NCI-H524 treated with DMSO at 0.1 percent for 48 hours (cell line): ENCODE measurements around the gene TSC2.

ENCODE experiments used
- DNase-seq: peaks from one replicate; lab custom pipeline; 2025; lab: John Stamatoyannopoulos, UW

The TSC2 gene

DNA sequence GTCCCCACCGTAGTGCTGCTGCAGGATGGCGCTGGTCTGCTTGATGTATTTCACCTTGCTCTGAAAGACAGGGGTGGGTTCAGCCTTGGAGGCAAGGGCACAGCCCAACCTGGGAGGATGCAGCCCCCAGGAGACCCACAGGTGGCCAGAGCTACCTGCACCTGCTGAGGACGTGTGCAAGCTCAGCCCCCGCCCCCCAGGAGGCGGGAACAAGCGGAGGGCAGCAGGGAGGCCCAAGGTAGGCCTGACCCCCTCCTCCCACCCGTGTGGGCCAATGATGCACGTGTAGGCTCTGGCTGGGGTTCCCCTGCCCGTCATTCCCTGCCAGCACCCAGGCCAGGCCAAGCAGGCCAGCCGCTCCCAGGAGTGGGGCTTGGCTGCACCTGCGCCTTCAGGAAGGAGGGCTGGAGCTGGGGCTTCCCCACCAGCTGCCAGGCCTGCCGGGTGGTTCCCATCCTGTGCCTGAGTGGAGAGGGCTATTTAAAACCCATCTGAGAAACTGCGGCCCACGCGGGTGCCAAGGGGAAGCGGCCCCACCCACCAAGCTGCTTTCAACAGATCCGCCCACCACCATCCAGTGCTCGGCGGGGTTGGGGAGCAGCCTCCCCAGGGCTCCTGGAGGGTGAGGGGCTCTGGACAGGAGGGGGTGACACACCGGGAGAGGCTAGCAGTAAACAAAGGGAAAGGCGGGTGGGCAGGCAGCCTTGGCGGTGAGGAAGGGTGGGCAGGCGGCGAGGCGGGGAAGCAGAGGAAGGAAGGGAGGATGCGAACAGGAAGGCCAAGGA, 3.9 kb upstream of the TSC2 start:
- no peak for DNase-seq

- no peak for DNase-seq
These were observed 3.2 kb upstream of the TSC2 start for GRCh38 chr16:2044541-2044940.

DNA sequence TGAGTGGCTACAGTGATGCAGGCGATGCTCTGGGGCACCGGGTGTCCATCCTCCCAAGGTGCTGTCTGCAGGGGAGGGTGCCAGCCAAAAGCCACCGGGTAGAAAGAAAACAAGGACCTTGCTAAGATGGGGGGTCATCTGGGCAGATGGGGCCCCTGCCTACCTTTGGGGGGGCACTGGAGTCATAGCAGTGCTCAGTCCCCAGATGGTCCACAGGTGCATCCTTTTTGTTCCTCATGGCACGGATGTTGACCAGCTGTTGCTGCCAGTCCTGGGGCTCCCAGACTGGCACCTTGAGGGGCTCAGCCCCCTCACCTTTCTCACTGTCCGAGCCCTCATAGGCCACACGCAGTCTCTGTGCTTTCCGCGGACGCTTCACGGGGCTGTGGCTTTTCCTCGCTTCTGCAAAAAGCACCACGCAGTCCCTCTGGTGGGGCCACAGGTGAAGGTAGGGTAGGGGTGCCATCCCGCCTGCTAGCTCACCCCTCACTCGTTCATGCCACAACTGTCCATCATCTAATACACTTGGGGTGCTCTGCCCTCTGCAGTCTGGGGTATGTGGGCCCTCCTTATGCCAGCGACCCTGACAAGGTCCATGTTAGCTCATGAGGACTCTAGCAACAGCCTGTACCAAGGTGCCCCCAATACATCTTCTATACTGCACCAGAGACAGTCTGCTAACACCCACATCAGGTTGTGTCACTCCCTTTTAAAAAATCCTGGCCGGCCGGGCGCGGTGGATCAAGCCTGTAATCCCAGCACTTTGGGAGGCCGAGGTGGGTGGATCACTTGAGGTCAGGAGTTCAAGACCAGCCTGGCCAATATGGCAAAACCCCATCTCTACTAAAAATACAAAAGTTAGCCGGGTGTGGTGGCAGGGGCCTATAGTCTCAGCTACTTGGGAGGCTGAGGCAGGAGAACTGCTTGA, 1.6 kb upstream of the TSC2 start:
- no peak for DNase-seq

DNA sequence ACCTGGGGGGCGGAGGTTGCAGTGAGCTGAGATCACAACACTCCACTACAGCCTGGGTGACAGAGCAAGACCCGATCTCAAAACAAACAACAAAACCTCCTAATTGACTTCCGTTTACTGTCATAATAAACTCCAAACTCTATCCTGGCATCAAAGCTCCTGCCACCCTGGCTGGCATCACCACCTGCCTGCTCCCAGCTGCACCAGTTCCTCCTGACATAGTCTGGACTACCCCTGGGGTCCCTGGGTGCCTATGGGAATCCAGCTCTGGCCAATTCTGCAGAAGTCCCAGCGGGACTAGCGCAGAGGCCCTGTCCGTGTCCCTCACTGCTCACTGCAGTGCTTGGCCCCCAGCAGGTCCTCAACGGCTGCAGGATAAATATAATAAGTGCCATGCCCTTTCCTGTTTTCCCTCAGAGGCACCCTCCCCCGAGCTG, 874 bp upstream of the TSC2 start:
- DNase-seq = no peak

DNA sequence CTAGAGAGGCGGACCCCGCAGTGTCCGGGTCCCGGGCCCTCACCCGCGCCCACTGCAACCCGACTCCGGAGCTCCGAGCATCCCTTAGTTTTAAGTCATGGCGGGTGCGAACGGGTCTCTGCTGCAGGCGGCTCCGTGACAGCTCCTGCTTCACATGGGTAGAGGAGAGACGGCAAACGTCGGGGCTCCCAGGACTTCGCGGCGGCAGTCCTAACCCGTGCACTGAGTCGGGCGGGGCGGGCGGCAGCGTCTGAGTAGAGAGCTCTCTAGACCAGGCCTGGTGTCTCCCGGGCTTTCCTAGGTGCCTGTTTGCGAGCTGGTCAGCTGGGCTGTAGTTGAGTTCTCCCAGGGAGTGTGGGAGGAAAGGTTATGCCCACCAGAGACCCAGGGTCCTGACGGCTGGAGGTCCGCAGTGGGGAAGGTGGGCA, 345 bp downstream of the TSC2 start:
- DNase-seq = no peak

DNA sequence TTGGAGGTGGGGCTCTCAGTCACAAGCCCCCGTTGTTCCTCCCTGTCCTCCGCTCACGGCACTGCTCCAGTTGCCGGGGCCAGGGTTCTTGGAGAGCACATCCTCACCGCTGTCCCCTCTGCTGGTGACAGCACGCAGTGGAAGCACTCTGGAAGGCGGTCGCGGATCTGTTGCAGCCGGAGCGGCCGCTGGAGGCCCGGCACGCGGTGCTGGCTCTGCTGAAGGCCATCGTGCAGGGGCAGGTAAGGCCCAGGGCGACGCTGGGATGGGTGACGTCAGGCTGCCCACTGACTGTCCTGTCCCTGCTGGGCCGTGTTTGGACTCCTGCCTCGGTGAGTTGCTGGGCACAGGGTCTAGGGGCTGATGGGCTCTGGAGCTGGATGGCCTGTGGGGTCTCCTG, 5.4 kb downstream of the TSC2 start:
- no peak for DNase-seq

- DNase-seq = no peak
These were observed 6.1 kb downstream of the TSC2 start for GRCh38 chr16:2053897-2054296.

GRCh38 chr16:2054543-2055245, 6.9 kb downstream of the TSC2 start:
- DNase-seq = no peak

GRCh38 chr16:2056077-2056476, 8.3 kb downstream of the TSC2 start:
- no peak for DNase-seq

- no peak for DNase-seq
These were observed 9.1 kb downstream of the TSC2 start for GRCh38 chr16:2056681-2057407.

DNA sequence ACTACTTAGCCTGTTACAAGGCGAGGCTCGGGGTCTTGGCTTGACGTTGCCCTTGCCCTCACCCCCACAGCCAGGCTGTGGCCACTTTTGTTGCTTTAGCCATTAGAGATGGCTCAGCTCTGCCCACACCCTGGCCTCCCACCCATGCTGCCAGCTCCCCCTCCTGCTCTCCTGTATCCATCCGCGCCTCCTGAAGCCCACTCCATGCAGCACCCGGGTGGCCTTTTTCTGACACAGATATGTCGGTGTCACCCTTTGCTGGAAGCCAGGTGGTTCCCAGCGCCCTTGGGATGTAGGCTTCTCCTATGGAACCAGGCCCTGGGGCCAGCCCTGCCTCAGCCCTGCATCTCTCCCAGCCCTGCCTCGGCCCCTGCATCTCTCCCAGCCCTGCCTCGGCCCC, 9.7 kb downstream of the TSC2 start:
- DNase-seq = no peak

DNA sequence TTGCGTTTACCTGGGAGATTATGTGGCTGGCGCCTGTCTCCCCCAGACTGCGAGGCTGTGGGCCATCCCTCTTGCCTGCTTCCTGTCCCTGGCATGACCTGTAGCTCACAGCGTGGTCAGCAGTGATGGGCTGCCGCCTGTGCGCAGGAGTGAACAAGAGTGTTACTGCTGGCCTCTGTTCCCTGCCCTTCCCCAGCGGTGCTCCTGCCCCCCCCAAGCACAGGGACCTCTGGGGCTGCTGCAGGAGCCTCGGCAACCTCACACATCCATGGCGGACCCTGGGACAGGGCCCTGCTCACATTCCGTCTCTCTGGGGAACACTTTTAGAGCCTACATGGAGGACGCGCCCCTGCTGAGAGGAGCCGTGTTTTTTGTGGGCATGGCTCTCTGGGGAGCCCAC, 10.6 kb downstream of the TSC2 start:
- DNase-seq = no peak

DNA sequence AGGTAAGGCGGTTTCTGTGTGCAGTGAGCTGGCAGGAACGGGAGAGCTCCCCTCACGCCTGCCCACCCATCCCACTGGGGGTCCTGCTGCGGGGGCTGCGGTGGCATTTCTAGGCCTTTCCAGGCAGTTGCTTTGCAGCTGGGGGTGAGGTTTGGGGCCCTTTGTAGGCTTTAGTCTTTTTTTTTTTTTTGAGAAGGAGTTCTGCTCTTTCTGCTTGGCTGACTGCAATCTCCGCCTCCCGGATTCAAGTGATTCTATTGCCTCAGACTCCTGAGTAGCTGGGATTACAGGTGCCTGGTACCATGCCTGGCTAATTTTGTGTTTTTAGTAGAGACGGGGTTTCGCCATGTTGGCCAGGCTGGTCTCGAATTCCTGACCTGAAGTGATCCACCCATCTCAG, 11.1 kb downstream of the TSC2 start:
- DNase-seq = no peak

DNA sequence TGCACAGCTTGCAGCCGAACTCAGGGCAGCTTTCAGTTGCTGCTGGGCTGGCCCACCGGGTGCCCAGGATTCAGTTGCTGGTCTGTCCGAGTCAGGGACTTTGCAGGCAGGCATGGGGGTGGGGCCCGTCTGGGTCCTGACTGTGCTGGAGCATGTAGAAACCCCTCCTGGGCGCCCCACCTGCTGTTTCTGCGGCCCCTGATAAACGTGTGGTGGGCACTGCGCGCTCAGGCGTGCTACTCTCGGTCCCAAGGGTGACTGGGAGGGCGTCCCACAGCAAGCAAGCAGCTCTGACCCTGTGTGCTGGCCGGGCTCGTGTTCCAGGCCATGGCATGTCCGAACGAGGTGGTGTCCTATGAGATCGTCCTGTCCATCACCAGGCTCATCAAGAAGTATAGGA, 12.6 kb downstream of the TSC2 start:
- no peak for DNase-seq

- DNase-seq = no peak
These were observed 13.2 kb downstream of the TSC2 start for GRCh38 chr16:2061023-2061422.

GRCh38 chr16:2061526-2061925, 13.7 kb downstream of the TSC2 start:
- DNase-seq = no peak

- DNase-seq = no peak
These were observed 15.0 kb downstream of the TSC2 start for GRCh38 chr16:2062801-2063200.

DNA sequence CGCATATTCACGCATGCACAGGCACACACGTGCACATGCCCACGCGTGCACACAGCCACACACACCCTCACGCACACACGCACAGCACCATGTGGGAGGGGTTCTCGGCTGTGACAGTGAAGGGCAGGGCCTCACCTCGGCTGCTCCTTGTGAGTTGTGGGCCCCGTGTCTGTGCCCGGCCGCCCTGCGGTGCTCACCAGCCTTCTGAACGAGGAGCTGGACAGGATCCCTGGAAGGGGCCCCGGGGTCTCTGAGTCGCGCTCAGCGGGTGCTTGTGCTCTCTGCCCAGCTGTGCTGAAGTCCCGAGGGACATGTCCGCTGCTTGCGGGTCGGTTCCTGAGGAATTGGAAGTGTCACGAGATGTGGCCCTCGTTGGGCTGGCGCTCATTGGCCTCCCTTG, 16.1 kb downstream of the TSC2 start:
- DNase-seq = no peak

- no peak for DNase-seq
These were observed 16.7 kb downstream of the TSC2 start for GRCh38 chr16:2064368-2064945.

DNA sequence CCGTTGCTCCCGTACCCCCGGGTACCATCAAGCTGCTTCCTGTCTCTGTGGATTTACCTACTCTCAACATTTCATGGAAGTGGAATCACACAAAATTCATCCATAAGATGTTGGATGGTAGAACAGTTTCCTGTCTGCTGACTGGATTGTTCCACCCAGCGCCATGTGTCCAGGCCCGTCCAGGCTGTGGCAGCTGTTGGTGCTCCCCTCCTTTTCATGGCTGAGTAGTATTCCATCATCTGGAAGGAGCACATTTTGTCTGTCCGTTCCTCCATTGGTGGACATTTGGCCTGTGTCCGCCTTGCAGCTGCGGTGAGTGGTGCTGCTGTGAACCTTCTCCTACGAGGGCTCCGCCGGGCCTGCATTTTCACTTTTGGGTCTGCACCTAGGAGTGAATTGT, 18.4 kb downstream of the TSC2 start:
- DNase-seq = no peak
